ENCODE data around the gene ADCY1. TPM values are rescaled to one million over a fixed set of nuclear protein-coding genes. Genes with fewer than 3 reads are reported as not detected.

ADCY1 gene
- total and polyA plus RNA-seq, 7 experiments from 2014 or later, result 0.01 to 5.1 (median 0.01) TPM; not detected in 4

GRCh38 chr7:45631569-45631968 is 57.4 kb downstream of the ADCY1 start:
- Histone ChIP-seq H3K27ac (ENCODE audit: low read depth, low read length) (no peak overlapping the region), H3K27me3 (ENCODE audit: control insufficient read depth in 2 of 2, insufficient read depth in 2 of 2, low read length in 2 of 2) (no peaks in the 10 kb centered on the region), H3K4me3 (ENCODE audit: low read length) (no peak overlapping the region), H3K9me3 (ENCODE audit: control insufficient read depth in 2 of 3, low read length in 3 of 3) (no peaks in the 10 kb centered on the region), H3K4me1 (ENCODE audit: control insufficient read depth in 2 of 2, insufficient read depth in 2 of 2, low read length in 2 of 2) (no peaks in the 10 kb centered on the region), H3K36me3 (ENCODE audit: control insufficient read depth in 2 of 3, insufficient read depth in 3 of 3, low read length in 3 of 3) (no peaks in the 10 kb centered on the region)
- ATAC-seq (no peak), DNase-seq (no peak)
- Mint-ChIP-seq H3K4me1 (no peaks in the 10 kb centered on the region), H3K27ac (no peak overlapping the region), H3K27me3 (peaks cover 0 to 7% (median 0%) of the 10 kb centered on the region in 5 donors), H3K36me3 (no peaks in the 10 kb centered on the region), H3K4me3 (no peak overlapping the region), H3K9me3 (peaks cover 0 to 12% (median 3%) of the 10 kb centered on the region in 11 donors)
- intact Hi-C loops (cut with micrococcal nuclease), result no loop called here
- ChIA-PET CTCF (no interaction called here), POLR2A (no interaction called here)

- ATAC-seq, result no peak
- DNase-seq, result no peak
- no peaks in the 10 kb centered on the region for H3K9me3 Mint-ChIP-seq
- intact Hi-C loops (cut with micrococcal nuclease), result no loop called here
- ChIA-PET CTCF (no interaction called here), POLR2A (no interaction called here)
- H3K4me1 Mint-ChIP-seq, result no peaks in the 10 kb centered on the region
- no peak overlapping the region for H3K27ac ChIP-seq (ENCODE audit: low read depth, low read length)
- no peaks in the 10 kb centered on the region for H3K27me3 ChIP-seq (ENCODE audit: control insufficient read depth in 2 of 2, insufficient read depth in 2 of 2, low read length in 2 of 2)
- H3K36me3 Mint-ChIP-seq, result no peaks in the 10 kb centered on the region
- H3K27ac Mint-ChIP-seq, result no peak overlapping the region
- no peaks in the 10 kb centered on the region for H3K9me3 ChIP-seq (ENCODE audit: control insufficient read depth in 2 of 3, low read length in 3 of 3)
- no peak overlapping the region for H3K4me3 ChIP-seq (ENCODE audit: low read length)
- no peaks in the 10 kb centered on the region for H3K36me3 ChIP-seq (ENCODE audit: control insufficient read depth in 2 of 3, insufficient read depth in 3 of 3, low read length in 3 of 3)
- H3K27me3 Mint-ChIP-seq, result peaks cover 6 to 24% (median 8%) of the 10 kb centered on the region in 5 donors
- H3K4me3 Mint-ChIP-seq, result no peak overlapping the region
- H3K4me1 ChIP-seq (ENCODE audit: control insufficient read depth in 2 of 2, insufficient read depth in 2 of 2, low read length in 2 of 2), result no peaks in the 10 kb centered on the region
These were observed 62.6 kb downstream of the ADCY1 start for GRCh38 chr7:45636733-45637132.

- ChIA-PET CTCF (no interaction called here), POLR2A (no interaction called here)
- H3K36me3 ChIP-seq (ENCODE audit: control insufficient read depth in 2 of 3, insufficient read depth in 3 of 3, low read length in 3 of 3), result no peaks in the 10 kb centered on the region
- Mint-ChIP-seq H3K27ac (no peak overlapping the region), H3K4me3 (no peak overlapping the region), H3K4me1 (peaks cover 0 to 2% (median 0%) of the 10 kb centered on the region in 7 donors), H3K27me3 (peaks cover 7 to 29% (median 9%) of the 10 kb centered on the region in 5 donors), H3K36me3 (no peaks in the 10 kb centered on the region), H3K9me3 (no peaks in the 10 kb centered on the region)
- H3K27ac ChIP-seq (ENCODE audit: low read depth, low read length), result no peak overlapping the region
- intact Hi-C loops (cut with micrococcal nuclease), result no loop called here
- H3K4me1 ChIP-seq (ENCODE audit: control insufficient read depth in 2 of 2, insufficient read depth in 2 of 2, low read length in 2 of 2), result no peaks in the 10 kb centered on the region
- ATAC-seq (no peak), DNase-seq (no peak)
- H3K9me3 ChIP-seq (ENCODE audit: control insufficient read depth in 2 of 3, low read length in 3 of 3), result no peaks in the 10 kb centered on the region
- no peaks in the 10 kb centered on the region for H3K27me3 ChIP-seq (ENCODE audit: control insufficient read depth in 2 of 2, insufficient read depth in 2 of 2, low read length in 2 of 2)
- no peak overlapping the region for H3K4me3 ChIP-seq (ENCODE audit: low read length)
These were observed 64.7 kb downstream of the ADCY1 start for GRCh38 chr7:45638916-45639315.

- Mint-ChIP-seq H3K4me3 (no peak overlapping the region), H3K27me3 (peaks cover 0 to 26% (median 9%) of the 10 kb centered on the region in 5 donors), H3K27ac (no peak overlapping the region), H3K9me3 (no peaks in the 10 kb centered on the region), H3K4me1 (peaks cover 0 to 2% (median 0%) of the 10 kb centered on the region in 7 donors), H3K36me3 (no peaks in the 10 kb centered on the region)
- Histone ChIP-seq H3K27ac (ENCODE audit: low read depth, low read length) (no peak overlapping the region), H3K27me3 (ENCODE audit: control insufficient read depth in 2 of 2, insufficient read depth in 2 of 2, low read length in 2 of 2) (no peaks in the 10 kb centered on the region), H3K36me3 (ENCODE audit: control insufficient read depth in 2 of 3, insufficient read depth in 3 of 3, low read length in 3 of 3) (no peaks in the 10 kb centered on the region), H3K9me3 (ENCODE audit: control insufficient read depth in 2 of 3, low read length in 3 of 3) (no peaks in the 10 kb centered on the region), H3K4me3 (ENCODE audit: low read length) (no peak overlapping the region), H3K4me1 (ENCODE audit: control insufficient read depth in 2 of 2, insufficient read depth in 2 of 2, low read length in 2 of 2) (no peaks in the 10 kb centered on the region)
- DNase-seq, result no peak
- intact Hi-C loops (cut with micrococcal nuclease), result no loop called here
- ChIA-PET CTCF (no interaction called here), POLR2A (no interaction called here)
- no peak for ATAC-seq
These were observed 67.9 kb downstream of the ADCY1 start for GRCh38 chr7:45642044-45642443.

- Histone ChIP-seq H3K36me3 (ENCODE audit: control insufficient read depth in 2 of 3, insufficient read depth in 3 of 3, low read length in 3 of 3) (no peaks in the 10 kb centered on the region), H3K9me3 (ENCODE audit: control insufficient read depth in 2 of 3, low read length in 3 of 3) (no peaks in the 10 kb centered on the region), H3K27ac (ENCODE audit: low read depth, low read length) (no peak overlapping the region), H3K27me3 (ENCODE audit: control insufficient read depth in 2 of 2, insufficient read depth in 2 of 2, low read length in 2 of 2) (no peaks in the 10 kb centered on the region), H3K4me1 (ENCODE audit: control insufficient read depth in 2 of 2, insufficient read depth in 2 of 2, low read length in 2 of 2) (no peaks in the 10 kb centered on the region), H3K4me3 (ENCODE audit: low read length) (no peak overlapping the region)
- Mint-ChIP-seq H3K27me3 (peaks cover 0 to 15% (median 4%) of the 10 kb centered on the region in 5 donors), H3K36me3 (no peaks in the 10 kb centered on the region), H3K27ac (no peak overlapping the region), H3K9me3 (no peaks in the 10 kb centered on the region), H3K4me3 (no peak overlapping the region), H3K4me1 (peaks cover 0 to 2% (median 0%) of the 10 kb centered on the region in 7 donors)
- no peak for ATAC-seq
- no peak for DNase-seq
- ChIA-PET POLR2A (no interaction called here), CTCF (no interaction called here)
- intact Hi-C loops (cut with micrococcal nuclease), result no loop called here
These were observed 69.5 kb downstream of the ADCY1 start for GRCh38 chr7:45643630-45644029.

- ATAC-seq (no peak), DNase-seq (no peak)
- no peaks in the 10 kb centered on the region for H3K36me3 ChIP-seq (ENCODE audit: control insufficient read depth in 2 of 3, insufficient read depth in 3 of 3, low read length in 3 of 3)
- no peak overlapping the region for H3K27ac Mint-ChIP-seq
- no peaks in the 10 kb centered on the region for H3K27me3 ChIP-seq (ENCODE audit: control insufficient read depth in 2 of 2, insufficient read depth in 2 of 2, low read length in 2 of 2)
- peaks cover 0 to 2% (median 0%) of the 10 kb centered on the region in 7 donors for H3K4me1 Mint-ChIP-seq
- intact Hi-C loops (cut with micrococcal nuclease), result no loop called here
- peaks cover 0 to 15% (median 4%) of the 10 kb centered on the region in 5 donors for H3K27me3 Mint-ChIP-seq
- H3K4me3 Mint-ChIP-seq, result no peak overlapping the region
- ChIA-PET POLR2A (no interaction called here), CTCF (no interaction called here)
- H3K27ac ChIP-seq (ENCODE audit: low read depth, low read length), result no peak overlapping the region
- H3K9me3 ChIP-seq (ENCODE audit: control insufficient read depth in 2 of 3, low read length in 3 of 3), result no peaks in the 10 kb centered on the region
- no peak overlapping the region for H3K4me3 ChIP-seq (ENCODE audit: low read length)
- no peaks in the 10 kb centered on the region for H3K4me1 ChIP-seq (ENCODE audit: control insufficient read depth in 2 of 2, insufficient read depth in 2 of 2, low read length in 2 of 2)
- no peaks in the 10 kb centered on the region for H3K36me3 Mint-ChIP-seq
- H3K9me3 Mint-ChIP-seq, result no peaks in the 10 kb centered on the region
These were observed 70.1 kb downstream of the ADCY1 start for GRCh38 chr7:45644237-45644636.

- H3K9me3 Mint-ChIP-seq, result no peaks in the 10 kb centered on the region
- no peak overlapping the region for H3K27ac Mint-ChIP-seq
- no peak for DNase-seq
- Histone ChIP-seq H3K4me3 (ENCODE audit: low read length) (no peak overlapping the region), H3K27ac (ENCODE audit: low read depth, low read length) (no peak overlapping the region), H3K4me1 (ENCODE audit: control insufficient read depth in 2 of 2, insufficient read depth in 2 of 2, low read length in 2 of 2) (no peaks in the 10 kb centered on the region), H3K36me3 (ENCODE audit: control insufficient read depth in 2 of 3, insufficient read depth in 3 of 3, low read length in 3 of 3) (no peaks in the 10 kb centered on the region), H3K27me3 (ENCODE audit: control insufficient read depth in 2 of 2, insufficient read depth in 2 of 2, low read length in 2 of 2) (no peaks in the 10 kb centered on the region), H3K9me3 (ENCODE audit: control insufficient read depth in 2 of 3, low read length in 3 of 3) (no peaks in the 10 kb centered on the region)
- POLR2A ChIA-PET, result no interaction called here
- H3K4me3 Mint-ChIP-seq, result no peak overlapping the region
- H3K27me3 Mint-ChIP-seq, result peaks cover 0 to 9% (median 4%) of the 10 kb centered on the region in 5 donors
- peaks cover 0 to 2% (median 0%) of the 10 kb centered on the region in 7 donors for H3K4me1 Mint-ChIP-seq
- CTCF ChIA-PET, result no interaction called here
- ATAC-seq, result no peak
- intact Hi-C loops (cut with micrococcal nuclease), result no loop called here
- H3K36me3 Mint-ChIP-seq, result no peaks in the 10 kb centered on the region
These were observed 71.2 kb downstream of the ADCY1 start for GRCh38 chr7:45645141-45645969.
